ENCODE results near the gene CHMP4B. TPM values are rescaled to one million over a fixed set of nuclear protein-coding genes. Genes with fewer than 3 reads are reported as not detected.

CHMP4B gene
- total RNA-seq, 4 donors from 2014 or later = 92.9 to 113 (median 105) TPM

- WGBS, 2 donors = 94% methylated on average over 2 of the region's 2 CpGs
- no peak for DNase-seq (ENCODE audit: low spot score in 2 of 2)
- TF ChIP-seq CTCF (IDR thresholded peaks at IDR 0.05) (no peak), POLR2A (IDR thresholded peaks at IDR 0.05) (no peak)
- intact Hi-C loops (cut with DNase I; ENCODE audit: low total_unique reads) = no loop called here
- no peak overlapping the region for H3K4me3 ChIP-seq (ENCODE audit: low read depth, poor library complexity, severe bottlenecking)
Observed at GRCh38 chr20:33767777-33768138, 43.4 kb upstream of the CHMP4B start.

GRCh38 chr20:33769043-33769442, 42.1 kb upstream of the CHMP4B start:
- no peak for TF ChIP-seq CTCF (IDR thresholded peaks at IDR 0.05)
- no peak for TF ChIP-seq POLR2A (IDR thresholded peaks at IDR 0.05)
- H3K4me3 ChIP-seq (ENCODE audit: low read depth, poor library complexity, severe bottlenecking) = no peak overlapping the region
- DNase-seq (ENCODE audit: low spot score in 2 of 2) = no peak
- intact Hi-C loops (cut with DNase I; ENCODE audit: low total_unique reads) = no loop called here
- WGBS, 2 donors = 86 to 89% methylated on average over 4 of the region's 4 CpGs

GRCh38 chr20:33770005-33770404, 41.1 kb upstream of the CHMP4B start:
- intact Hi-C loops (cut with DNase I; ENCODE audit: low total_unique reads) = no loop called here
- 84% methylated on average over 9 to 10 of the region's 10 CpGs for WGBS, 2 donors
- no peak for DNase-seq (ENCODE audit: low spot score in 2 of 2)
- TF ChIP-seq POLR2A (IDR thresholded peaks at IDR 0.05) (no peak), CTCF (IDR thresholded peaks at IDR 0.05) (no peak)
- H3K4me3 ChIP-seq (ENCODE audit: low read depth, poor library complexity, severe bottlenecking) = no peak overlapping the region

GRCh38 chr20:33771938-33772337, 39.2 kb upstream of the CHMP4B start:
- 90 to 97% methylated on average over 5 of the region's 5 CpGs for WGBS, 2 donors
- DNase-seq (ENCODE audit: low spot score in 2 of 2) = no peak
- no peak overlapping the region for H3K4me3 ChIP-seq (ENCODE audit: low read depth, poor library complexity, severe bottlenecking)
- TF ChIP-seq POLR2A (IDR thresholded peaks at IDR 0.05) (no peak), CTCF (IDR thresholded peaks at IDR 0.05) (no peak)
- intact Hi-C loops (cut with DNase I; ENCODE audit: low total_unique reads) = no loop called here

- intact Hi-C loops (cut with DNase I; ENCODE audit: low total_unique reads) = no loop called here
- DNase-seq (ENCODE audit: low spot score in 2 of 2) = no peak
- no peak overlapping the region for H3K4me3 ChIP-seq (ENCODE audit: low read depth, poor library complexity, severe bottlenecking)
- WGBS, 2 donors = 94 to 95% methylated on average over 3 of the region's 3 CpGs
- TF ChIP-seq CTCF (IDR thresholded peaks at IDR 0.05) (no peak), POLR2A (IDR thresholded peaks at IDR 0.05) (no peak)
Observed at GRCh38 chr20:33772439-33772838, 38.7 kb upstream of the CHMP4B start.

- intact Hi-C loops (cut with DNase I; ENCODE audit: low total_unique reads) = no loop called here
- H3K4me3 ChIP-seq (ENCODE audit: low read depth, poor library complexity, severe bottlenecking) = no peak overlapping the region
- TF ChIP-seq POLR2A (IDR thresholded peaks at IDR 0.05) (no peak), CTCF (IDR thresholded peaks at IDR 0.05) (no peak)
- 53 to 65% methylated on average over 2 of the region's 2 CpGs for WGBS, 2 donors
- no peak for DNase-seq (ENCODE audit: low spot score in 2 of 2)
Observed at GRCh38 chr20:33773412-33774089, 37.6 kb upstream of the CHMP4B start.
